HG03175 (cell line): ENCODE data around the gene RBFOX2.

Experiments
- ATAC-seq: cut with Tn5 transposase; IDR thresholded peaks from one replicate; pipeline ENCODE4 v1.9.1; 2021; ENCODE audit warnings: mild to moderate bottlenecking, moderate library complexity; ENCODE audit not compliant: unreplicated experiment

Gene RBFOX2

GRCh38 chr22:35873426-35873825 lies 155.2 kb downstream of the RBFOX2 start:
- no peak for ATAC-seq

DNA sequence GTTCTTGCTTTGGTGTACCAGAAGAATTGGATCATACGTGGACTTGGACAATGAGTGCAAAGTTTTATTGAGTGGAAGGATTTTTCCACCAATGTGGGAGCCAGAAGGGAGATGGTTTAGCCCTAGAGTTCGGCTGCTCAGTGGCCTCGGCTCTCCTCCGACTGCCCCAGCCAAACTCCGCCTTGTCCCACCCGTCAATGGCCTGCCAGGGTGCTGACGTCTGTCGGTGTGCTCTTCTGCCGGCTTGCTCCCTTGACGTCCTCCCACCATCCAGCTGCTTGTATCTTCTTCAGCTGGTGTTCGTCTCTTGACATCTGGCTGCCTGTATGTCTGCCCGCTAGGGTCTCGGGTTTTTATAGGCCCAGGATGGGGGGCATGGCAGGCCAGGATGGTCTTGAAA lies 156.2 kb downstream of the RBFOX2 start:
- no peak for ATAC-seq

DNA sequence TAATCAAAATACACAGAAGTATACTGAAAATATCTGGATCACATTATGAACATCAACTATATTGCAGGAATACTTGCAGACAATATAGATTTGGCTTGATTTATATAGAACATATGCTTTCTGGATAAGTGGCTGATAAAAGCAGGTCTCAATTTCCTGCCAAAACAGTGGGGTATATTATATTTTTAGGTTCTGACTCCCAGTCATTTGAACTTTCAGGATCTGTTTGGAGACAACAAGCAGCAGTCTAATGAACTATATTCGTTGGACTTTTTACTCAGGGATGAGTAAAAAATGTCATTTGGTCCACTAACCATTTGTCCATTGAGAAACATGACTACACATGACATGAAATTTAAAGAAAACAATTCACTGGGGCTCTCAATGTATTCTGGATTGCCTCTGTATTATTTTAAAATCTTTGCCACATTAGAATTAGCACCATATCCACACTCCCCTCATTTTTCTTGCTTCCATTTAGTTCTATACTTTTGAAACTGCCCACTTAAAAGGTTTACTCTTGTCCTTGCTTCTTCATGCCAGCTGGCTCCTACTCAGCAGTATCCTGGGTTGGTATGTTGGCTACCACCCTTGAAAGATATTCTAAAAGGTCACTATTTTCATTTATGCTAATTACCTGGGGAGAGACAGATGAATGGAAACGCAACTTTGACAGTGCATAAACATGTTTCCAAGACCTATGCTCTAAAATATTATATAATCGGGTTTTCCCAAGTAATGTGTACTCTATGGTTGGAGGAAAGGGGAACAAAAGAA lies 157.9 kb downstream of the RBFOX2 start:
- ATAC-seq, result no peak

GRCh38 chr22:35868938-35869337 lies 159.7 kb downstream of the RBFOX2 start:
- ATAC-seq, result no peak

GRCh38 chr22:35866651-35867050 lies 162.0 kb downstream of the RBFOX2 start:
- ATAC-seq, result no peak

- no peak for ATAC-seq
Observed at GRCh38 chr22:35864545-35865165, 164.0 kb downstream of the RBFOX2 start.

- no peak for ATAC-seq
Observed at GRCh38 chr22:35863432-35863831, 165.2 kb downstream of the RBFOX2 start.

GRCh38 chr22:35862697-35863096 lies 165.9 kb downstream of the RBFOX2 start:
- no peak for ATAC-seq

DNA sequence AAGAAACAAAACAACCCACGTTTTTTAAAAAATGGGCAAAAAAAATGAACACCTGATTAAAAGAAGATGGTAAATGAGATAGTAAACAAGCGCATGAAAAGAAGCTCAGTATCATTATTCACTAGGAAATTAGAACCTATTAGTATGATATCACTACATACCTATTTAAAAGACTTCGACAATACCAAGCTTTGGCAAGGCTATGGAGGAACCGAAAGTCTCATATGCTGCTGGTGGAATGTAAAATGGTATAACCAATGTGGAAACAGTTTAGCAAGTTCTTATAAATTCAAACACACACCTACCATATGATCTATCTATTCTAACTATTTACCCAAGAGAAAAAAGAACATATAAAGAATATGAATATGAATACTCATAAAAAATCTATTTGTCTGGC lies 167.2 kb downstream of the RBFOX2 start:
- ATAC-seq, result no peak

DNA sequence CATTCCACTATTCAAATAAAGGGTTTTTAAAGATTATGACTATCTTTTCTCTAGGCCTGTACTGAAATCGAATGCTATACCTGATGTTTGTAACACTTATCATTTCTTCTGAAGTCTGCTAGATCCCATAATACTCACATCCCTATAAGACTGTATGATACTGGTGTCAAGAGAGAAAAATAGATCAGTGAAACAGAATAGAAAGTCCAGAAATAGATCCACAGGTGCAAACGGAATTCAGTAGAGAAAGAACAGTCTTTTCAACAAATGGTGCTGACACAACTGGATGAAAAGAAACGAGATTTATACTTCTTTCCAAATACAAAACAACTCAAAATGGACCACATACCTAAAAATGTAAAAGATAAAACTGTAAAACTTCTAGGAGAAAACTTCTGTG lies 167.8 kb downstream of the RBFOX2 start:
- ATAC-seq, result no peak

DNA sequence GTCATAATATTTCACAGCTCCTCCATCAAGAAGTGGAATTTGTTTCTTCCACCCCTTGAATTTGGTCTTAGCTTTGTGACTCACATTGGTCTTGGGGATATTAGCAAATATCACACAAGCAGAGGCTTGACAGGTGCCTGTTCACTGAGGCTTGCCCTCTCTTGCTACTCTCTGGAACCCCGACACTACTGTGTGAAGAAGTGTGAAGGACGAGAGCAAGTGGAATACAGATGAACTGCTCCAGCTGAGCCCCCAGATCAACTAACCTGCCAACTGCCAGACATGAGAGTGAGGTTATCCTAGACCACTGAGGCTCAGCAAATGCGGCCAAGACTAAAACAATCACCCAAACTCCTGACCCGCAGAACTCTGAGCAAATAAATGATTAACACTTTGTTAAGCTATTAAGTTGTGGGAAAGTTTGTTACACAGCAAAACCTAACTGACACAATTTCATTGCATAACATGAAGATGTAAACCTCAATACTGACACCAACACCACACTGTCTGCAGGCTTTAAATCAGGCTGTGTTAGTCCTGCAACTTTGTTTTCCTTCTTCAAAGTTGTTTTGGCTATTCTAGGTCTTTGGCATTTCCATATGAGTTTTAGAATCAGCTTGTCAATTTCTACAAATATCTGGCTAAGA lies 168.4 kb downstream of the RBFOX2 start:
- ATAC-seq, result no peak

DNA sequence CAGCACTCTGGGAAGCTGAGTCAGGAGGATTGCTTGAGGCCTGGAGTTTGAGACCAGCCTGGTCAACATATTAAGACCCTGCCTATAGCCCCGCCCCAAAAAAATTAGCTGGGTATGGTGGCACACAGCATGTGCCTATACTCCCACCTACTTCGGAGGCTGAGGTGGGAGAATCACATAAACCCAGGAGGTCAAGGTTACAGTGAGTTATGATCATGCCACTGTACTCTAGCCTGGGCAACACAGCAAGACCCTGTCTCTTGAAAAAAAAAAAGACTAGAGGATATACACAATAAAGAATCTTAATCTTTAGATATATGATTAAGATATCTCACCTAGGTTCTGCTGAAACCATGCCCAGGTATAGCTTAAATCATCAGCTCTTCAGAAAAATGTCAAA lies 174.3 kb downstream of the RBFOX2 start:
- ATAC-seq, result no peak

DNA sequence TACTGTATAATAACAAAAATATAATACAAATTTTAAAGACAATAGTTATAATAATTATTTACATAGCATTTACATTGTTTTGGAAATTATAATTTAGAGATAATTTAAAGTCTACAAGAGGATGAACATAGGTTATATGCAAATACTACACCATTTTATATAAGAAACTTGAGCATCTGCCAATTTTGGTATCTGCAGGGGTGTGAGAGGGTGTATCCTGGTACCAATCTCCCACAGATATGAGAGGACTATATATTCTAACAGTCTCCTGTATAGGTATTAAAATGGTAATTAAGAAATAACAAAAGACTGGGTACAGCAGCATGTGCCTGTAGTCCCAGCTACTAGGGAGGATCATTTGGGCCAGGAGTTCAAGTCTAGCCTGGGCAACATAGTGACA lies 176.5 kb downstream of the RBFOX2 start:
- no peak for ATAC-seq

GRCh38 chr22:35850831-35851230 lies 177.8 kb downstream of the RBFOX2 start:
- ATAC-seq, result no peak

DNA sequence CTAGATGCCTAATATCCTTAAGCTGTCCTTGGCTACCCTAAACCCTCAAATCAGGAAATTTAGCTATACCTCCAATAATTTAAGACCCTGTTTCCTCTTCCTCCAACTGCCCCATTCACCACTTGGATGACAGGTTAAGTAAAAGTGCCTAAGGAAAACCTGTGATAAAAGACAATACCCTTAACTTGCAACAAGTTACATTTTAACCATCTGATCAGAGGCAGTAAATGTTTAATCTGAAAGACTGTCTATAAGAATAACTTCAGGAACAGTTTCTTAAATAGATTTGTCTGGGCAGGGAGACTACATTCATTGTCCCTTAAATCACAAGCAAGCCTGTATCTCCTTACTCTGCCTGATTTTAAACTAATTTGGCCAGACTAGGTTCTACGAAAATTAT lies 181.8 kb downstream of the RBFOX2 start:
- ATAC-seq, result no peak

GRCh38 chr22:35844886-35845285 lies 183.7 kb downstream of the RBFOX2 start:
- no peak for ATAC-seq

GRCh38 chr22:35842954-35843353 lies 185.7 kb downstream of the RBFOX2 start:
- no peak for ATAC-seq

- no peak for ATAC-seq
Observed at GRCh38 chr22:35842519-35842913, 186.1 kb downstream of the RBFOX2 start.

DNA sequence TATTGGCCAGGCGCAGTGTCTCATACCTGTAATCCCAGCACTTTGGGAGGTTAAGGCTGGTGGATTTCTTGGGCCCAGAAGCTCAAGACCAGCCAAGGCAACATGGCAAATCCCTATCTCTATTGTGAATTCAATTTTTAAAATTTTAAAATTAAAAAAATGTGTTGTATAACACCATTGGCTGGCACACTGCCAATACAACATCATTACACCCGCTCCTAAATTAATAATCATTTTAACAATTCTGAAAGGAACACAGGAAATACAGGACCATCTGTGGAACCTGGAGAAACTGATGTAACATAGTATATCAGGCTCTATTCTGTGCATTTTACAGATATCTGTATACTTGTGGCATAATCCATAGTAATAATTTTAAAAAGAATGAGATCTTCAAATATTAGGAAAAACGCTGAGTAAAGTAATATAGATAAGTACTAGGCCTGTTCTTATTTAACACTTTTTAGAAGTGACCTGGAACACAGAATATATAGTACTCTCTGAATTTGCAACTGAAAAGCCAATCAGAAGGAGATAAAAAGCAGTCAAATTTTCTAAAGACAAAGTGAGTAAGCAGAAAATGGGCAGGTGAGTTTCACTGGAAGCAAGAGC lies 186.6 kb downstream of the RBFOX2 start:
- ATAC-seq, result no peak

GRCh38 chr22:35840302-35840739 lies 188.3 kb downstream of the RBFOX2 start:
- ATAC-seq, result no peak

GRCh38 chr22:35839841-35840301 lies 188.8 kb downstream of the RBFOX2 start:
- ATAC-seq, result no peak
